ENCODE measurements around the gene ABR.
"Not testable (repeated sequence)": the region's sequence is repeated elsewhere in the genome, so short reads cannot be mapped to it uniquely, and the experiment has no call there.

The ABR gene

DNA sequence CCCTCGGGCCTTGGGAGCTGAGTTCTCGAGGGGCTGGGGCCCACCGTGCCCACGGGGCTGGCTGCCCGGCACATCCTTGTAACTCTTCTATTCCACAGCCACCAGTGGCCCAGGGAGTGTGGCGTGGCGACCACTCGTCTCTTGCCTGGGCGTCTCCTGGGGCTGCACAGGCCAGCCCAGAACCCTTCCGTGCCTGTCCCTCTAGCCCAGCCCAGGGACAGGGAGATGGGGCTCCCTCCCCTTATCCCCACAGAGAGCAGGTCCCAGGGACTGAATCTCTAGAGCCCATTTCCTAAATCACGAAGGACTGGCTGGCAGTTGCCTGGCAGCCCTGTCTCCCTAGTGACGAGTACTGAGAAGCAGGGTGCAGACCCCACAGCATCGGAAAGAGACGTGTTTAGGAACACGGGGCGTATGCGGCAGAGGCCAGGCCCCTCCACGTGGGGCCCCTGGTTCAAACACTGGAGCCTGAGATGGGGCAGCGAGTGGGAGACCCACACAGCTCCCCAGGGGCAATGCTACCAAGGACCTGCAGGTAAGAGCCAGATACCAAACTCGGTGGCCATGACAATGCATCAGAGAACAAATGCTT lies 131.8 kb downstream of the ABR start:
- no peak for DNase-seq (ENCODE audit: low read depth)

DNA sequence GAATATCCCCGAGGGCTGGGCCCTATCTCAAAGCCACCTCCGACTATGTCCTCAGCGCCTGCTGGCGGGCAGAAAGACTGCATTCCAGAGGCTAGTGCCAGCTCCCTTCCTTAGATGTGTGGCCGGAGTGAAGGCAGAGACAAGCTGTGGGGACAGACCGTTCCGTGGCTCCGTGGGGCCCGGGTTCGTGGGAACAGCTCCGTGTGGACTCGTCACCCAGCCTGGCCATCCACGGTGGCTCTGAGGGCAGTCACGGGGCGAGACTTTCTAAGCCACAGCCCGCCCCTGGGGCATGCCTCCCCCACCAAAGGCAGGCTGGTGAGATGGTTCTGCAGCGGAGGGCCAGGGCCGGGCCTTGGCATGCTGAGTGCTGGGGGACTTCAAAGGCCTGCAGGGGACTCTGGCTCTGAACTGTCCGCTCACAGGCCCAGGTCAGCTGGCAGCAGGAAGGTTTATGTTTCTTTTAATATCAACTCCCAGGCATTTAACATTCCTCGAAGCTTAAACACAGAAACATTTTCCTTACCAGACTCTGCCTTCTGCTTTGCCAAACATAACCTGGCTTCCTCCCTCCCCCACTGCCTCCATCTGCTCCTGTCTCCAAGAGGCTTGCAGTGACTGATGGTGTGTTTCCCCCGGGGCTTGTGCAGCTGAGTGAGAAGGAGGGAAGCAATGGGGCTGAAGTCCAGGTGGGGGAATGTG lies 132.5 kb downstream of the ABR start:
- no peak for DNase-seq (ENCODE audit: low read depth)

DNA sequence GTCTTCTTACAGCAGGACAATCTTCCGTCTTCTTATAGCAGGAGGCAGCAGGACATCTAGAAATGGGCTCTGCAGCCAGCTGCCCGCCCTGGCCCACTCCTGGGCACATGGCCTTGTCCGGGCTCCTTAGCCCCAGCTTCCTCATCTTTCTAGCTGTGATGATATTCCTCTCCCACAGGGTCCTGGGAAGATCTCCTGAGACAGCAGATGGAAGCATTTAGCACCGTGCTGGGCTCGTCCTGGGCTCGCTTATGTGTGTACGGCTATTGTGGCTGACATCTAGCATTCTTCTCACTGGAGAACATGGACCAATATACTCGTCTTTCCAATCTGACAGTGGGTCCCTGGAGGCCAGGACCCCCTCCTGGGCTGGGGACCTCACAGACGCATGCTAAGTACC lies 134.3 kb downstream of the ABR start:
- no peak for DNase-seq (ENCODE audit: low read depth)

GRCh38 chr17:1044387-1045009 lies 135.3 kb downstream of the ABR start:
- DNase-seq (ENCODE audit: low read depth), result not testable (repeated sequence)

DNA sequence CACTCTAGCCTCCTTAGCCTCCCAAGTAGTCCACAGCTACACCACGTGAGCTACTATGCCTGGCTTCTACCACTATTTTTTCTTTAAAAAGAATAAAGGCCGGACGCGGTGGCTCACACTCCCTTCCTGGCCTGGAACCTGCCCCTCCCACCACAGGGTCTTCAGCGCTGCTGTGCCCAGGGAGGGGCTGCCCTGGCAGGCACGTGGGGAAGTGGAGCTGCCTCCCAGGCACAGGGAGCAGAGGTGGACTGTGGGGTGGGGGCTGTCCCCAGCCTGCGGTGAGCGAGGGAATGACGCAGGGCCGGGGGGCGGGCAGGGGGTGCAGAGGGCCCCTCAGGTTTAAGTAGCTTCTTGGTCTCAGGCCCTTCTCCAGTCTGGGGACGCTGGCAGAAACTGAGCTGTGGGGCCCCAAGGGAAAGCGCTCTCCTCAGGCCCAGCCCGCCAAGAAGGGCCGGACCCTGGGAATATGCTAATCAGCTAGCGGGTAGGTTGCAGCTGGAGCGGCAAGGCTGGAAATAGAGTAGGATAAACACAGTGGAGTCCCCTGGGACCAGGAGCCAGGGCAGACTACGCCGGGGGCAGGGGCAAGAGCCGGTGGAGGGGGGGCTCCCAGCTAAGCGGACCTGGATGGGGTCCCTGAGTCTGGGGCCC lies 136.1 kb downstream of the ABR start:
- no peak for DNase-seq (ENCODE audit: low read depth)

DNA sequence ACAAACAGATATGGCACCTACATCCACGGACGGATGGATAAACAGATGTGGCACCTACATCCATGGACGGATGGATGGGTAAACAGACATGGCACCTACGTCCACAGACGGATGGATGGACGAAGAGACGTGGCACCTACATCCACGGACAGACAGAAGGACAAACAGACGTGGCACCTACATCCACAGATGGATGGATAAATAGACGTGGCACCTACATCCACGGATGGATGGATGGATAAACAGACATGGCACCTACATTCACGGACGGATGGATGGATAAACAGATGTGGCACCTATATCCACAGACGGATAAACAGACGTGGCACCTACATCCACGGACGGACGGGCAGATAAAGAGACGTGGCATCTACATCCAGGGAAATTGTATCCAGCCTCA lies 137.3 kb downstream of the ABR start:
- no peak for DNase-seq (ENCODE audit: low read depth)

DNA sequence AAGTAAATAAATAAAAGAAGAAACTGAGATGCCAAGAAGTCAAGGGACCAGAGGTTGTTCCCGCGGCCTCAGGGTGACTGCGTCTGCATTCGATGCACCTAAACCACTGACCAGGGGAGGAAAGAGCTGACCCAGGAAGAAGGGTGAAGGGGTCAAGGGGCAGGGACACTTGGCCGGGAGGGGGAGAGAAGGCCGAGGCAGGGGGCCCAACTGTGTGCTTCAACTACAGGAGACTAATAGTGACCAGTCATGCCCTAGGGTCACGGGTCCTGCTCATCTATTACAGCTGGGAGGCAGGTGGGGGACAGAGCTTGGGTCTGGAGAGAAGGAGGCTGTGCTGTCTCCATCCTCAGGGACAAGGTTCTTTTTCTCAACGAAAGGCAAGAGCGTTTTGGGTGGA lies 138.0 kb downstream of the ABR start:
- DNase-seq (ENCODE audit: low read depth), result no peak

GRCh38 chr17:1040216-1040600 lies 139.6 kb downstream of the ABR start:
- DNase-seq (ENCODE audit: low read depth), result no peak

- no peak for DNase-seq (ENCODE audit: low read depth)
These were observed 140.1 kb downstream of the ABR start for GRCh38 chr17:1039511-1040215.

GRCh38 chr17:1039123-1039507 lies 140.7 kb downstream of the ABR start:
- no peak for DNase-seq (ENCODE audit: low read depth)

DNA sequence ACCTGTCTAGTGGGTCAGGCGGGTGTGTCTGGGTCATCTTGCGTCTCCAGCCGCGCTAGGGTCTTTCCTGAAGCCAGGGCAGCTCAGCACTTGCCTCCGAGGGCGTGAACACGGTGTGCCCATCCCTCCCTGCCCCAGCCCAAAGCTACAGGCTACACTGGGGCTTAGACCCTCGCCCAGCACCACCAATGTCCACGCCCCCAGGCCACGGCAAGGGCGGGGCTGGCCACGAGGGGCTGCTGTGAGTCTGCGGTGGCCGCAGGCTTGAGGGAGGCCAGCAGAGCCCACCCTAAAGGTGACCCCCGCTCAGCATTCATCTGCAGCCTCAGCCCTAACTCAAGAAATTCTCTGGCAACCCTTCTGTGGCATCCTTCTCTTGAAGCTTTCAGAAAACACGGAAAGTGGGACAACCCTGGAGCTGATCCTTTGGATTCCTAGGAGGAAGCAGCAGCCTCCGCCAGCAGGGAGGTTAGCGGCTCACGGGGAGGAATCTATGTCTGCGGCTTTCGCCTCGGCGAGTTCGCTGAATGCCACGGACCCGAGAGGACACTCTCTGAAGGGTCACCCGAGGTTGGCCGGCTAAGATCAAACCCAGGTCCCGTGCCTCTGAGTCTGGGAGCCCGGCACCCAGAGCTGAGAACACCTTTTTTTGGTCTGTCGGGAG lies 141.2 kb downstream of the ABR start:
- no peak for DNase-seq (ENCODE audit: low read depth)

- no peak for DNase-seq (ENCODE audit: low read depth)
These were observed 142.4 kb downstream of the ABR start for GRCh38 chr17:1037238-1037879.

- no peak for DNase-seq (ENCODE audit: low read depth)
These were observed 142.9 kb downstream of the ABR start for GRCh38 chr17:1036845-1037237.

GRCh38 chr17:1036171-1036844 lies 143.5 kb downstream of the ABR start:
- no peak for DNase-seq (ENCODE audit: low read depth)

DNA sequence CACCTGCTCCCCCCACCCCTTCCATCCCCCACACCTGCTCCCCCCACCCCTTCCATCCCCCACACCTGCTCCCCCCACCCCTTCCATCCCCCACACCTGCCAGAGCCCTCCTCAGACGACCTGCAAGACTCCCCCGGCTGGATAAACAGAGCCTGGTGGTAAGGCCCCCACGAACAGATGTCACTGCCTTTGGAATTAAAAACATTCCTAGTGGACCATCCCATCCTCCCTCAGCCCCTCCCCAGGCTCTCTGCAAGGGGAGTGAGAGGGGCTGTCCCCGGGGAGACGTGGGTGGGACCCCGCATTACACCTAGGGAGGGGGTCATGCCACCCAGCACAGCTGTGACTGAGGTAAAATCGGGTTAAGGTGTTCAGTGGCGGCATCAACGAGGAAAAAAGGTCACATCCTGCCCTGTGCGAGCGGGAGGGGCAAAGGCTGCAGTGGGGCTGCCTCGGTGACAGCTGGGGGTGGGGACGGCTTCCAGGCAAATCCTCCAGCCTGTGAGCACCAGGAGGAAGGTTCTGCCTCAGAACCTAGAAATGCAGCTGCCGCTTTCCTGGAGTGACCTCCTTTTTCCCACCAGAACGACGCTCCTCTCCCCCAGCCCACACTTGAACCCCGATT lies 144.1 kb downstream of the ABR start:
- no peak for DNase-seq (ENCODE audit: low read depth)

DNA sequence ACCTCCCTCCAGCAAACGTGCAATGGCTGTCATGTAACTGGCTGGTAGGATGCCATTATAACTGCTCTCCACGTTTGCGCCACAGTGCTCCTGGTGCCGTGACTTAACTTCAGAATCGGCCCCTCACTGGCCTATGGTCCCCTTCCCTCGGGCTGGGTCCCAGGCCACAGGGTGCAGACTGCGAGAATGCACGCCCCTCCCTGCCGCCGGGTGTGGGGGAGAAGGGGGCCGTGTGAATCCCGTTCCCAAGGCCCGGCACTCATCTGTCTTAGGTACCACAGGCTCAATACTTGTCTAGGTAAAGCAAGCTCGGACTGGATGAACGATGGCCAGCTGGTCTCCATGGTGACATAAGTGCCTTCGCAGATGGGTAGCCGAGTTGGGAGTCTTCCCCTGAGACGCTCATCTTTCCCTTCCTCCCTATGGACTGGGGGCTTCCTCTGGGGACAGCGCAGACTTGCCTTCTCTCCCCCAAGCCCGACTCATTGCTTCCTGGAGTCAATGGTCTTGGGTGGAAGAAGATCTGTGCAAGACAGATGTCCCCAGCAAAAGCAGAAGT lies 145.1 kb downstream of the ABR start:
- DNase-seq (ENCODE audit: low read depth), result no peak

- no peak for DNase-seq (ENCODE audit: low read depth)
These were observed 146.3 kb downstream of the ABR start for GRCh38 chr17:1033503-1033902.

DNA sequence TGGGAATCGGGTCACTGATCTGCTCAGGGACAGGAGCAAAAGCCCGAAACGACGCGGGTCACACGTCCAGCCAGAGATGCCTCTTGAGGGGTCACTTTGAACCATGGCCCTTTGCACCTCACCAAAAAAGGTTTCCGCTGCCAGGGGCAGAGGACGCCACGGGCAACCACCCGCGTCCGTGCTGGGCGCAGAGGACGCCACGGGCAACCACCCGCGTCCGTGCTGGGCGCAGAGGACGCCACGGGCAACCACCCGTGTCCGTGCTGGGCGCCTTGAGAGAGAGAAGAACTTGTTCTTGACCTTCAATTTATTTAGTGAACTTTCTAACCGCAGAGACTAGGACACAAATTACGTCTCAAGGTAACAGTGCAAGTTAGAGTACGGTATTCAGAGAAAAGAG lies 147.4 kb downstream of the ABR start:
- DNase-seq (ENCODE audit: low read depth), result no peak

- no peak for DNase-seq (ENCODE audit: low read depth)
These were observed 148.1 kb downstream of the ABR start for GRCh38 chr17:1031711-1032110.

All from ELR (cell line).